CD4-positive, alpha-beta T cell treated with Interleukin-4 for 1 hour (primary cell): ENCODE results near the gene REXO2.

Experiments
- DNase-seq, 2 donors: peaks; one replicate each; pipeline ENCODE4 v3.0.0-alpha.2; 2020 to 2022

The REXO2 gene

GRCh38 chr11:114441921-114442320 lies 2.7 kb downstream of the REXO2 start:
- no peak for DNase-seq

DNA sequence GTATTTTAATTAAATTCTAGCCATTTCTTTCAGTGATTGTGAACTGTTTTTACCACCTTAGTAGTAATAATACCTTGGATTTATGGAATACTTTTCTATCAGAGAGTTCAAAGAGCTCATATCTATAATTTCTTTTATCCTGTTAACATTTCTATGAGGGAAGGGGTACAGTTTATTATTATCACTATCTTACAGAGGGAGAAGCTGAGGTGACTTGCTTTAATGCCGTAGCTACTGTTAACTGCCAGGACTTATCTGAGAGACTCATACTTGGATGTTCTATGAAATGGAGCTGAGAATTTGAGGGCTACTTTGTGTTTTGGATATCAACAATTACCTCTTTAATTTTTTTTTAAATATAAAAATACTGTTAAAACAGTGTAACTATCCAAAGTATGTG lies 3.3 kb downstream of the REXO2 start:
- DNase-seq: no peak

- DNase-seq: no peak
Measured at GRCh38 chr11:114447444-114447843, 8.2 kb downstream of the REXO2 start.

- no peak for DNase-seq
Measured at GRCh38 chr11:114447892-114448291, 8.6 kb downstream of the REXO2 start.

DNA sequence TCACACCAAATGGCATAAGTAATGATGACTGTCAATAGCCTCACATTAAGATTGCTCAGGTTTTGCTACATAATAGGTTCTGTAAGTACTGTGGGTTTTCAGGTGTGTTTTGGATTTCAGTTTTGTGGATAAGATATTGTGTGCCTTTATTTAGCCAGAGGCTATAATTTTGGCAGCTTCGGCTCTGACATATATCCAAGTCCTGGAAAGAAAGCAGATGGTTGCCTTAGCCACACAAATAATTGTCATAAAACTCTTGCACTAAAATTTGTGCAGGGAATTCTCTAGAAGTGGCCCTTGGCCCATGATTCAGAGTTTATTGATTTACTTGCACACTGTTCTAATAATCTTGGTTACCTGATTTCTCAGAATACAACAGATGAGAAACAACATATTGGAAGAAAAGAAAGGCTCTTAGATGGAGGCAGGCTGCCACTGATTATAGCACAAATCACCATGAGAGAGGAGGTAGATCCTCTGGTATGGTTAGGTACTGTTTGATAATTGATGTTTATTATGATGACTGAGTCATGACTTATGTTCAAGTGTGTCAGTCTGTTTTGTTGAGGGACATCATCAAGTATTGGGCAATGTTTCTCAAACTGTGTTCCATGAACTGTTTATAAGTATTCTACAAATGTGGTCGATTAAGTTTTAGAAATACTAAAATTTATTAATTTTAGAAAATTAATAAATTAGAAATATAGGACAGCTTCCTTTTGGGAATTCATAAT lies 9.6 kb downstream of the REXO2 start:
- no peak for DNase-seq

GRCh38 chr11:114449845-114450244 lies 10.6 kb downstream of the REXO2 start:
- no peak for DNase-seq

DNA sequence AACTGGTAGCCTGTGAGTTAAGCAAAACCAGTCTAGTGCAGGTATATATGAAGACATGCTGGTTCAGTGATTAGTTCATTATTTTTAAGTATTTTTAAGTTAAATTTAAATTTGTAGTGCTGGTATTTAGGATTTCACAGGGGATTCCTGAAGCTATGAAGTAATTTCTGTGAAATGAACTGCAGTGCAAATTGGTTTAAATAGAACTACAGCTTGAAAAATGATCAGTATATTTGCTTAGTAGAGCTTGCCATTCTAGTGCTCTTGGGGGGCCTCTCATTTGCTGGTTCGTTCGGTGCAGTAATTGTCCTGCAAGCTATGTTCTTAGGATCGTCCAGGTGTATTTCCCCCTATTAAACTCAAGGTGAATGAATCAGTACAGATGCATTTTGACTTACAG lies 13.1 kb downstream of the REXO2 start:
- no peak for DNase-seq

GRCh38 chr11:114463999-114464398 lies 24.7 kb downstream of the REXO2 start:
- DNase-seq: no peak

GRCh38 chr11:114466742-114467141 lies 27.5 kb downstream of the REXO2 start:
- DNase-seq: no peak

- DNase-seq: no peak
Measured at GRCh38 chr11:114472661-114473060, 33.4 kb downstream of the REXO2 start.

GRCh38 chr11:114478001-114478410 lies 38.7 kb downstream of the REXO2 start:
- DNase-seq: no peak

GRCh38 chr11:114478768-114479167 lies 39.5 kb downstream of the REXO2 start:
- DNase-seq: no peak

DNA sequence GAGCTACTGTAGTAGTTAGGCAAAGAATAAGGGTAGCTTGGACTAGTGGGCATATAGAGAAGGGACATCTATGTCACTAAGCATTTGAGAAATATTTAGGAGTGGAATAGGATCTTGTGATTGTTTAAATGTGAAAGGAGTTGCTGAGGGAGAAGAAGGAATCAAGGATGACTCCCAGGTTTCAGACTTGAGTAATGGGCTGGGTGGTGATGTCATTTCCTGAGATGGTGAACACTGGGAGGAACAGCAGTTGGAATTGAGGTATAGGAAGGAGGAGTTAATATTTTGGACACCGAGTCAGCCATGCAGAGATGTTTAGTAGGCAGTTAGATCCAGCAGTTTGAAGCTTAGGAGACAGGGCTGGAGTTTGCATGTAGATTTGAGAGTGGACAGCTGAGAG lies 40.1 kb downstream of the REXO2 start:
- no peak for DNase-seq

GRCh38 chr11:114482114-114482513 lies 42.8 kb downstream of the REXO2 start:
- no peak for DNase-seq

GRCh38 chr11:114483929-114484328 lies 44.7 kb downstream of the REXO2 start:
- DNase-seq: no peak

- no peak for DNase-seq
Measured at GRCh38 chr11:114496915-114497314, 57.6 kb downstream of the REXO2 start.

GRCh38 chr11:114499756-114500155 lies 60.5 kb downstream of the REXO2 start:
- no peak for DNase-seq
